H4 (cell line): Measurements from ENCODE around the gene FGF1. TPM values are rescaled to one million over a fixed set of nuclear protein-coding genes. Genes with fewer than 3 reads are reported as not detected.

Experiments
- DNase-seq: peaks from one replicate; pipeline ENCODE4 v3.0.0-alpha.2; 2015; ENCODE audit warnings: low spot score
- total RNA-seq: library from RNA; depleted of rRNA; stranded (reverse); fragments of >200 nt; shearing (Covaris generic); gene quantifications from 2 replicates; pipeline ENCODE4 v1.2.3, GENCODE V29; 2014

The FGF1 gene
- total RNA-seq, 1 experiment from 2014 or later = 3.1 TPM

- DNase-seq = no peak
These were observed 107.6 kb downstream of the FGF1 start for GRCh38 chr5:142578161-142578830.

- no peak for DNase-seq
These were observed 109.1 kb downstream of the FGF1 start for GRCh38 chr5:142576804-142577203.

DNA sequence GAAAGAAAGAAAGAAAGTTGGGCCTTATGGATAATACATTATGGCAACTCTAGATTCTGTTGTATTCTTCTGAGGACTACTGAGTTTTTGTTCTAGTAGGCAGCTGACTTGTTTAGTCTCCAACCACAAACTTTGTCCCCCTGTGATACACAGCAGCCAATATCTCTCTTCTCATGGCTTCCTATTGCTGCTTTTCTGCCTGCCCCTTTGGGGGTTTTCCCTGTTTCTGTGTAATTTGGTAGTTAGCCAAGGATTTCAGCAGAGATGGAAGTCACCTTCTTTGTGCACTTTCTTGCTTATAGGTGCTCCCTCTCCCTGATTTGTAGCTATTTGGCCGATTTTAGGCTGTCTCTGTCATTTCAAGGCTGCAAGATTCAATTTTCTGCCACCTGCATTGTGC, 109.6 kb downstream of the FGF1 start:
- no peak for DNase-seq

GRCh38 chr5:142572006-142572405, 113.9 kb downstream of the FGF1 start:
- no peak for DNase-seq

DNA sequence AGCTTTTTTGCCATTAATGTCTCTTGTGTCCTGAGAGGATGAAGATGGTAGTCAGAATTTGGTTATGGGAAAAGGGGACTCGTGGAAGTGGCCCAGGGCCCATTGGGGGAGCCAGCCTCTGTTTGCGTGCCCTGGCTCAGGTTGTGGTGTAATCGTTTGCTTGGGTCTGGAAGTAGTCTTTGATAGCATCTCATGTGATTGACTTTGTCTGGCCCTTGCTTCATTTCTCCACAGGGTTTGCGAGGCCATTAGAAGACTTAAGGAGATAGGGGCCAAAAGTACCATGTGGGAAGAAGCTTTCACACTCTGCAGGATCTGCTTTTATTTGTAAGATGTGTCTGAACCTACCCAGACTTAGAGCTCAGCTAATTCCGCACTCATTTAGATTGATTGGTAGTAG, 114.5 kb downstream of the FGF1 start:
- no peak for DNase-seq

GRCh38 chr5:142569905-142570304, 116.0 kb downstream of the FGF1 start:
- no peak for DNase-seq

DNA sequence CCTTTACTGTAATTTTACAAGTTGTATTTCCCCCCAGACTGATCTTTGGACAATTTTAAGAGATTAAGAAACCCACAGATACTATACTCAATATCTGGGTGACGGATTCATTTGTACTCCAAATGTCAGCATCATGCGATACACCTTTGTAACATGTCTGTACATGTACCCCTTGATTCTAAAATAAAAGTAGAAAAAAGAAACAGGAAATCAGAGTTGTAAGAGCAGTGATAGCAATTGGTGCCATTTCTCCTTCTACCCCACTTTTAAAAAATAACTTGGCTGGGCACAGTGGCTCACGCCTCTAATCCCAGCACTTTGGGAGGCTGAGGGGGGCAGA, 116.9 kb downstream of the FGF1 start:
- DNase-seq = no peak

- no peak for DNase-seq
These were observed 117.5 kb downstream of the FGF1 start for GRCh38 chr5:142568283-142568995.

DNA sequence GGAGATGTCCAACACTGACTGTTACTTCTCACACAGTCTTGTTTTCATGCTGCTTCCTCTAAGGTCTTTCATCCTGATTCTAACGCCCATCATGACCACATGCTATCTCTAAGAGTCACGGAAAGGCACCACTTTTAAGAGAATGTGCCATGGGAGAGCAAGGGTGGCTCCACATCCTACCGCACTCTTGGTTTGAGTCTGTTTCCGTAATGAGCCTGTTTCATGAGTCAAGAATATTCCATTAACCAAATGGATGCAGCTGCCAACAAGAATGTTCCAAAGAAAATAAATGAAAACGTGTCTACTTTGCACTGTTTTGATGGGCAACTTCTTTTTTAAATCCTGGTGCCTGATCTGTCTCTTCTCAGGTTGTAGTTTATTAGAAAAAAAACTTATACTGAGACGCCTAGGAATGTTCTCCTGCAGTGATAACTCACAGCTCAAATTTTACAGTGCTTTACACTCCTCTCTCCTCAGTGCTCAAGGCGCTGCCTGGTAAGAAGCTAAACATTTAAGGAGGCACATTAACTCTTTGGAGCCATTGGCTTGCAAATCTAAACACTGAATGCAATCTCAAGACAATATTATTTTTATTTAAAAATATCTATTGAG, 124.3 kb downstream of the FGF1 start:
- DNase-seq = no peak

GRCh38 chr5:142561029-142561428, 124.9 kb downstream of the FGF1 start:
- no peak for DNase-seq

DNA sequence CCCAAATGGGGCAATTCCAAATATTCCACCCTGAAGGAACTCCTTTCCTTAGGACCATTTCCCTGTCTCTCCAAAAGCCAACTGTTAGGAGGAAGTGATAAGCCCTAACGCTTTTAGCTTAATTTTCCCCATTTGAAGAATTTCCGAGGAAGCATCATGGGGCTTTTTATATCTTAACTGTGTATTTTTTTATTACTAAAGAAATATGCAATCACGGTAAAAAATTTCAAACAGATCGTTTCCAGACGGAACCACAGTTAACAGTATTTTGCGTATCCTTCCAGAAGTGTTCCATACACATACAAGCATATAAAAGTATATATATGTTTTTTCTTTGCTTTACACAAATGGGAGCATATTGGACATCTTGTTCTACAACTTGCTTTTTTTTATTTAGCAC, 133.8 kb downstream of the FGF1 start:
- DNase-seq = no peak

DNA sequence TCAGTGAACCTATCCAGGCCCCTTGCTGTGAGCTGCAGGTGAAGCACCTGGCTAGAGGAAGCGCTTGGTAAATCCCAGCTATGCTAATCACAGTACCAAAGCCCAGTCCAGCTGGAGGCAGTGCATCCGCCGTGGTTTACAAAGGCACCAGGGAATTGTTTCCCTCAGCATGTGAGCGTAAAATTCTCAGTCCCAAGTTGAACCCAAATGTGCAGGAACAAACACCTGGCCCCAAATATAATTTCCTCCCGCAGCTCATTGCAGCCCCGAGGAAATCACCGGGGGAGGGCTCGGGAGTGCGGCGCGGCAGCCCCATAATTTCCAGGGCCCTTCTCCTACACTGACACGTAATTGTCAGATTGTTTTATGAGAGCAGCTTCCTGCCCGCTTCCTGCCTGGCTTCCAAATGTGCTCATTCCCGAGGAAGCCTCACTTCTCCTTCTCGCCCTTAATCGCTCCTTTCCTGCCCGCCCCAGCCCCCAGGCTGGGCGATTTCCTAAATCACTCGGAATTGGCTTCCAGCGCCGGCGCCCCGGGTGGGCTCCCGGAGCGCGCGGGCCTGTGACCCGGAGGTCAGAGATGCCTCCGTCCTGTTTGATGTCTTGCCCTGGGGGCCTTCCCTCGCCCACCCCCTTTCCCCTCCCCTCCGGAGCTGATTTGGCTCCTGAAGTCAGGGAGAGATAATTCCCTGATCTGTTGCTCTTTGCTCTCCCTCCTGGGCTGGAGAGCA, 134.4 kb downstream of the FGF1 start:
- DNase-seq = no peak

GRCh38 chr5:142550471-142550870, 135.4 kb downstream of the FGF1 start:
- no peak for DNase-seq

GRCh38 chr5:142549834-142550233, 136.1 kb downstream of the FGF1 start:
- no peak for DNase-seq

DNA sequence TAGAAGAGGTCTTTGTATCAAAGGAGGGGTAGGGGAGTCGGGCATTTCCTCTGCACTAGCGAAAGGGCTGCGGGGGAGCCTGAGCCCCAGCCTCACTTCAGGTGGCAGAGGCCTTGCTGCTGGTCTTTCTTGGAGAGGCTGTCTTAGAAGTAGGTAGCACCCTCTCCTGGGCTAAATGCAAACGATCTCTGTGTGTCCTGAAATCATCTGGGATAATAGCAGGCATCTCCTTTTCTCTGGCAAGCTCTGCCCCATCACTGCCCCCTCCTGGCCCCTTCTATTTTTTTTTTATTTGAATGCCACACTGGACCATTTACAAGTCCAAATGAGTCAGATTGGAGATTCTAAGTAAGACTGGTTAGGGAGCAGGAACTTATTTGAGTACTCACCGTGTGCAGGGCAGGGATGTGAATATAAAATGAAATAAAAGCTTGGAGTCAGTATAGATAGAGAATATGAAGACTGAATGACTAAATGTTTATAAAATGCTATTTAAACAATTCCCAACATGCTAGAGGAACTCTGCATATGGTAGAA, 137.1 kb downstream of the FGF1 start:
- peak; percentile 92 for DNase-seq

- DNase-seq = no peak
These were observed 138.2 kb downstream of the FGF1 start for GRCh38 chr5:142547445-142548380.

GRCh38 chr5:142545650-142546322, 140.1 kb downstream of the FGF1 start:
- peak; percentile 12 for DNase-seq

DNA sequence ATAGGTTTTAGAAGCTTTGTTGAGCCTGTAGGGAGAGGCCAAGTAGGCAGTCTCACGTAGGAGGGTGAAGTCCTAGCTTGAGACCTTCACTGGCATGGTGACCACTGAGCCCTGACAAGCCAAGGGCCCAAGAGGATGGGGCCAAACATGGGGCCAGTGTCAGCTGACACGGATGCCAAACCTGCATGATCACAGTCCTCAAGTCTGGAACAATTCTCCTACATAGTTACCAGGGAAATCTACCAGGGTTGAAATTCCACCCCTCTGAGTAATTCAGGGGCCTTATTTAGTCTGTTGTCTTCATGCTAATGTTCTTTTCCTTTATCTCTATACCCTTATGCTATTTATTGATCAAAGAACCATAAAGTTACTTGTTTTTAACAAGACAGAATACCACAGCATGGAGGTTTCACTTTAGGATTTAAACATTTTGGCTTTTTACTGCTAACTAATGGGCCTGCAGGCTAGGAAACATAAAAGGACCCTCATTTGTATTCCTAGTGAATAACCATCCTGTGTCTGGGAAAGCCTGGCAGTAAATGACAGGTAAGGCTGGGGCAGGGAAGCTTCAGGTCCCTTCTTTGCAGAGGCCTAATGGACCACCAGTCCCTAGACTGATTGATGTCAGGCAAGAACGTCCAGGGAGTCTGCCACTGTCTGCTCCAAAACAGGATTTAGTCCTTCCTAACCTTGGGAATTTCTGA, 140.8 kb downstream of the FGF1 start:
- DNase-seq = no peak

- no peak for DNase-seq
These were observed 141.7 kb downstream of the FGF1 start for GRCh38 chr5:142544071-142544753.
